Hippocampal formation (tissue), 2 donors: ENCODE measurements around the gene H1-8.
"Not testable (repeated sequence)": the region's sequence is repeated elsewhere in the genome, so short reads cannot be mapped to it uniquely, and the experiment has no call there.

Experiments used
- DNase-seq, 2 donors: peaks; one replicate each; lab custom pipeline; 2025; lab: John Stamatoyannopoulos, UW

The H1-8 gene

GRCh38 chr3:129515108-129515820 is 27.7 kb upstream of the H1-8 start:
- not testable (repeated sequence) for DNase-seq

DNA sequence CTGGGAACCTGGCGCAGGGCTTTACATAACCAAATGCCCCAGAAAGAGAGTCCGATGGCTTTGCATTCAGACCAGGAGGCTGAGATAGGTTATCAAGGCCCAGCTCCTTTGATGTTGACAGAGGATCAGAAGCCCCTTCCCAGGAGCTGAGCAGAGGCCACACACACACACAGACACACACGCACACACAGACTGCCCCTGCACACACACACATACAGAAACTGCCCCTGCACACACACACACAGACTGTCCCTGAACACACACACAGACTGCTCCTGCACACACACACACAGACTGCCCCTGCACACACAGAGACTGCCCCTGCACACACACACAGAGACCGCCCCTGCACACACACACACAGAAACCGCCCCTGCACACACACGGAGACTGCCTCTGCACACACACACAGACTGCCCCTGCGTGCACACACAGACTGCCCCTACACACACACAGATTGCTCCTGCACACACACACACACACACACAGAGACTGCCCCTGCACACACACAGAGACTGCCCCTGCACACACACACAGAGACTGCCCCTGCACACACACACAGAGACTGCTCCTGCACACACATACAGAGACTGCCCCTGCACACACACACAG is 27.0 kb upstream of the H1-8 start:
- DNase-seq = not testable (repeated sequence)

DNA sequence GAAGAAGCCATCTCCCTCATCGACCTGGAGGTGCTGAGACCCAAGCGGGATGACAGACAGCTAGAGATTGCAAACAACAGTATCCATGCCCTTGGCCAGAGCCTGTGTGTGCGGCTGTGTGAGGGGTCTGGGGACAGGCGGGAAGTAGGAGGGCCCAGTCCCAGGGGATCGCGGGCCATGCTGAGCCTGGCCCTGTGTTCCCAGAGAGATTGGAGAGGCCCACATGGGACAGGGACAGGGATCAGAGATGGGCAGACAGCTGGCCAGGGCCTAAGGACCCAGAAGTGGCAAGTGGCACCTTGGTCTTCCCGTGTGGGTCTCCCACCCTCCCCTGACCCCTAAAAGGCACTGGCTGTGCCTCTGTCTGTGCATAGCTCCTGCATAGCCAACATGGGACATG is 25.5 kb upstream of the H1-8 start:
- no peak for DNase-seq

DNA sequence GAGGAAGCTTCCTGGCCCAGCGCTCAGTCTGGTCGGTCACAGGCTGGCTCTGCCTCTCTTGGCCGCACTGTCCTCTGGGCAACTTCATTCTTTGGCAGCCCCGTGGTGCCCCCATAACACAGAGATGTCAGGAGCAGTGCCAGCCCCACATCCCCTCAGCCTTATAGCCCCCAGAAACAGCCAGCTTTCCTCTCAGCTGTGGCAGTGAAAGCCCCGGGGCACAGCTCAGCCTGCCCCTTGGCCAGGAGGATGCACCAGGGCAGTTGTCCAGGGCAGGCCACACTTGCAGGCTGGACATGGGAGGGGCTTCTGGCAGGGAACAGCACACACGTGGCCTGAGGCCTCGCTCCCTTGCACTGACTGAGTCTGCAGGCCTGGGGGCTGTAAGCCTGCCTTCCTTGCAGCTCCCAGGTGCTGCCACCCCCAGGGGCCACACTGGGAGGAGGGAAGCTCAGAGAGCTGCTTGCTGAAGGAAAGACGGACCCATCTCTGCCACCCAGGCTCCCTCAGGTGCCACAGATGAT is 24.9 kb upstream of the H1-8 start:
- DNase-seq = no peak

DNA sequence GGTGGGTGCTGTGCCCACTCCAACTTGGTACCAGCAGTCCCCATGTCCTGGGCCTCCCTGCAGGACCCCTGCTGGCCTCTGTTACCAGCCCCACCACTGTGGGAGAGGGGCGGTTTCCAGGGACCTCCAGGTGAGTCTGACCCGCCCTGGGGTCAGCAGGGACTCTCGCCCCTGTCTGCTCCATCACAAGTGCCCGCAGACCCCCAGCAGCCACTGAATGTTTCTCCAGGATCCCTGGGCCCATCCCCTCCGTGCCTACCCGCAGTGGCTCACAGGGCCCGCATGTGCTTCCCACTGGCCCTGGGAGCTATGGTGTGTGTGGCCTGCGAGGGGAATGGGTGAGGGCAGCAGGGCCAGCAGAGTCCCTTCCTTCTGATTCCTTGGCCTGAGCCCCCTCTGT is 24.4 kb upstream of the H1-8 start:
- no peak for DNase-seq

DNA sequence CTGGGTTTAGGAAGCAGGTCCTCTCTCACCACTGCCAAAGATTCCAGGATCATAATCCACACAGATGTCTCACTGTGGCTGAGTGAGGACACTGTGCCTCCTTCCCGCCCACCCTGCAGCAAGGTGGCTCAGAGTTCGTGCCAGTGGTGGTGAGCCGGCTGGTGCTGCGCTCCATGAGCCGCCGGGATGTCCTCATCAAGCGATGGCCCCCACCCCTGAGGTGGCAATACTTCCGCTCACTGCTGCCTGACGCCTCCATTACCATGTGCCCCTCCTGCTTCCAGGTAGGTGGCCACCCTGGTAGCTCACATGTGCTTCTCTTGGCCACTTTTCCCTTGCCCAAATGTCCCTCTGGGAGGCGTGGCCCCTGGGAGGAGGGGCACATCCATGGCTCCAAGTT is 23.5 kb upstream of the H1-8 start:
- DNase-seq = no peak

- no peak for DNase-seq
Measured at GRCh38 chr3:129519896-129520715, 22.9 kb upstream of the H1-8 start.

- DNase-seq = no peak
Measured at GRCh38 chr3:129520960-129521359, 22.0 kb upstream of the H1-8 start.

DNA sequence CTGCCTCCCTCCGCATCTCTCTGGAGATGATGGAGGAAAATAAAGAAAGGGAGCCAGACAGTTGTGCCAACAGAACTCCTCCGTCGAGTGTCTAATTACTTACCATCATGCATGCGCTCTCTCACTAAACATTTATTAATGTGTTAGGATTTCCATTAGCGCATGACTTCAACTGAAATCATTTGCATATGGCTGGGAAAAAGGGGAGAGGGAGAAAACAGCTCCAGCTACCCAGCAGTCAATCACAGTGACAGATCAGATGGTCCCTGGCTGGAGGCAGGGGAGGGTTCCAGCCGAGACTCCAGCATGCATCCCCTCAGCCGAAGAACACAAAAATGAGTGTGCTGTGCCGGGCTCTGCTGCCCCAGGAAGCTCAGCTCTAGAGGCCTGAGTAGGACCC is 21.4 kb upstream of the H1-8 start:
- no peak for DNase-seq

DNA sequence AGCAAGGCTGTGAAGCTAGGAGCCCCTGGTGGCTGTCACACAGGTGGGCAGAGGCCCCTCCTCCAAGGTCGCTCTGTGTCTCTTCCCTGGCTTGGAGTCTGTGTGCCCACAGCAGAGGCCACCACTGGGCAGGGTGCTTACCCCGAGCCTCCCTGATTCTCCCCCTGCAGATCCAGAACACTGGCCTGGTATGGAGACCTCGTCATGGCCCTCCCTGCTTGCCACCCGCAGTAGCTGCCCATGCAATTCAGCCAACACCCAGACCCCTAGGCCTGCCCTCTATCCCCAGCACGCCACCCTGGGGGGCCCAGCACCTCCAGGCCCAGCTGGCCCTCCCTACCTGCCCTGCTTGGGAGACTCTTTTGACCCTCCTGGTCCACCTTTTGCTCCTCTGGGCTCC is 20.0 kb upstream of the H1-8 start:
- DNase-seq = no peak

GRCh38 chr3:129524081-129524480 is 18.9 kb upstream of the H1-8 start:
- no peak for DNase-seq

GRCh38 chr3:129525341-129525968 is 17.5 kb upstream of the H1-8 start:
- no peak for DNase-seq

DNA sequence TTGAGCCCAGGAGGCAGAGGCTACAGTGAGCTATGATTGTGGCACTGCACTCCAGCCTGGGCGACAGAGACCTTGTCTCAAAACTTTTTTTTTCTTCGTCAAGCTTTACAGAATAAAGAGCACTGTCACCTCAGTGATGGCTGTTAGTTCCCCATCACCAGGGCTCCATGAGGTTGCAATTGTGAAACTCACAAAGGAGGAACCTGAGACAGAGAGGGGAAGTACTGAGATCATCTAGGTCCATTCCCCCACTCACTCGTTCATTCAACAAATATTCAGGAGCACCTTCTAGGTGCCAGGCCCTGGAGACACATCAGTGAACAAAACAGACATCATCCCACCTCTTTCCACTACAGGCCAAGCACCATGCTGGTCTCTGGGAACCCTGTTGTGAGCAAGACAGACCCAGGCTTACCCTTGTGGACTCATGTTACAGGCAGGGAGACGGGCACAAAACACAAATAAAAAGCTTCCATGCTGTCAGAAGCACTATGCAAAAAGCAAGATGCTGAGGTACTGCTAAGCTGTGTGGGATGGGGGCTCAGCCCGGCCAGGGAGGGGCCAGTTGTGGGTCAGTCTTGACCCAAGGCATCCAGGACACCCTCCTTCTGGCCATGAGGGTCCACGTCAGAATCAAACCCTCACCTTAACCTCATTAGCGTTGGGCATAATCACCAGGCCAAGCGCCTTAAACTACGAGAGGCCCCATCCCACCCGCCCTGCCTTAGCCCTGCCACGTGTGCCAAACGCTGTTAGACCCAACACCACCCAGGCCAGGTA is 16.7 kb upstream of the H1-8 start:
- no peak for DNase-seq

- DNase-seq = no peak
Measured at GRCh38 chr3:129527262-129527661, 15.7 kb upstream of the H1-8 start.

DNA sequence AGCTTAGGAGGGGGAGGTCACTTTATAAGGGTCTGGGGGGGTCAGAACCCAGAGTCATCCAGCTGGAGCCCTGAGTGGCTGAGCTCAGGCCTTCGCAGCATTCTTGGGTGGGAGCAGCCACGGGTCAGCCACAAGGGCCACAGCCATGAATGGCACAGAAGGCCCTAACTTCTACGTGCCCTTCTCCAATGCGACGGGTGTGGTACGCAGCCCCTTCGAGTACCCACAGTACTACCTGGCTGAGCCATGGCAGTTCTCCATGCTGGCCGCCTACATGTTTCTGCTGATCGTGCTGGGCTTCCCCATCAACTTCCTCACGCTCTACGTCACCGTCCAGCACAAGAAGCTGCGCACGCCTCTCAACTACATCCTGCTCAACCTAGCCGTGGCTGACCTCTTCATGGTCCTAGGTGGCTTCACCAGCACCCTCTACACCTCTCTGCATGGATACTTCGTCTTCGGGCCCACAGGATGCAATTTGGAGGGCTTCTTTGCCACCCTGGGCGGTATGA is 14.3 kb upstream of the H1-8 start, which contains the start of gene RHO:
TSS of gene RHO (plus strand) at position 51 of the 512 bp plus-strand sequence. CDS start at position 146, 95 bp downstream.
- DNase-seq = no peak

- DNase-seq = no peak
Measured at GRCh38 chr3:129529436-129530210, 13.4 kb upstream of the H1-8 start.

GRCh38 chr3:129530251-129530791 is 12.7 kb upstream of the H1-8 start:
- no peak for DNase-seq

DNA sequence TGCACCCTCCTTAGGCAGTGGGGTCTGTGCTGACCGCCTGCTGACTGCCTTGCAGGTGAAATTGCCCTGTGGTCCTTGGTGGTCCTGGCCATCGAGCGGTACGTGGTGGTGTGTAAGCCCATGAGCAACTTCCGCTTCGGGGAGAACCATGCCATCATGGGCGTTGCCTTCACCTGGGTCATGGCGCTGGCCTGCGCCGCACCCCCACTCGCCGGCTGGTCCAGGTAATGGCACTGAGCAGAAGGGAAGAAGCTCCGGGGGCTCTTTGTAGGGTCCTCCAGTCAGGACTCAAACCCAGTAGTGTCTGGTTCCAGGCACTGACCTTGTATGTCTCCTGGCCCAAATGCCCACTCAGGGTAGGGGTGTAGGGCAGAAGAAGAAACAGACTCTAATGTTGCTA is 12.2 kb upstream of the H1-8 start:
- no peak for DNase-seq

GRCh38 chr3:129531699-129532098 is 11.3 kb upstream of the H1-8 start:
- no peak for DNase-seq

DNA sequence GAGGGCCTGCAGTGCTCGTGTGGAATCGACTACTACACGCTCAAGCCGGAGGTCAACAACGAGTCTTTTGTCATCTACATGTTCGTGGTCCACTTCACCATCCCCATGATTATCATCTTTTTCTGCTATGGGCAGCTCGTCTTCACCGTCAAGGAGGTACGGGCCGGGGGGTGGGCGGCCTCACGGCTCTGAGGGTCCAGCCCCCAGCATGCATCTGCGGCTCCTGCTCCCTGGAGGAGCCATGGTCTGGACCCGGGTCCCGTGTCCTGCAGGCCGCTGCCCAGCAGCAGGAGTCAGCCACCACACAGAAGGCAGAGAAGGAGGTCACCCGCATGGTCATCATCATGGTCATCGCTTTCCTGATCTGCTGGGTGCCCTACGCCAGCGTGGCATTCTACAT is 10.7 kb upstream of the H1-8 start:
- no peak for DNase-seq
